HepG2 (cell line): Measurements from ENCODE around the gene CALD1. TPM values are rescaled to one million over a fixed set of nuclear protein-coding genes. Genes with fewer than 3 reads are reported as not detected.

Source experiments
- ARNT2 ChIP-seq: sonication (generic); formaldehyde crosslinking; IDR thresholded peaks from 2 replicates; pipeline ENCODE4 v1.8.0; 2022; ENCODE audit warnings: mild to moderate bottlenecking, low read depth, missing genetic modification reagents, moderate library complexity
- CAMTA2 ChIP-seq: sonication (generic); formaldehyde crosslinking; IDR thresholded peaks from 2 replicates; pipeline ENCODE4 v1.4.0; 2020; ENCODE audit warnings: mild to moderate bottlenecking, missing genetic modification reagents, borderline replicate concordance
- MAZ ChIP-seq, 2 experiments: sonication (generic) in 1 of 2; formaldehyde crosslinking in 1 of 2; IDR thresholded peaks; 2 replicates each; pipeline versions ENCODE4 v1.5.0 to v1.6.1; 2012 to 2020; ENCODE audit warnings: low read depth in 2 of 2, mild to moderate bottlenecking in 2 of 2, borderline replicate concordance in 1 of 2, improper control_type of control experiment in 1 of 2, low read length in 1 of 2, missing genetic modification reagents in 1 of 2, moderate library complexity in 1 of 2
- RXRB ChIP-seq: IDR thresholded peaks from 2 replicates; pipeline ENCODE4 v1.6.1; 2016; ENCODE audit warnings: borderline replicate concordance, missing genetic modification reagents, missing compliant biosample characterization
- SRSF4 ChIP-seq: fragments of 200-400 bp; formaldehyde crosslinking; IDR thresholded peaks from one replicate; pipeline ENCODE4 v1.6.1; 2018; ENCODE audit warnings: mild to moderate bottlenecking, low read depth, low read length, moderate library complexity; ENCODE audit not compliant: poor library complexity, severe bottlenecking
- ZNF136 ChIP-seq: sonication (generic); formaldehyde crosslinking; IDR thresholded peaks from 2 replicates; pipeline ENCODE4 v1.8.1; 2022; ENCODE audit warnings: low read depth, mild to moderate bottlenecking, moderate library complexity, missing genetic modification reagents
- ZNF160 ChIP-seq: sonication (generic); formaldehyde crosslinking; IDR thresholded peaks from 2 replicates; pipeline ENCODE4 v1.8.0; 2022; ENCODE audit warnings: mild to moderate bottlenecking, inconsistent platforms, missing genetic modification reagents
- ZNF572 ChIP-seq: sonication (generic); formaldehyde crosslinking; IDR thresholded peaks from 2 replicates; pipeline ENCODE4 v1.5.1; 2020; ENCODE audit warnings: mild to moderate bottlenecking, missing genetic modification reagents
- polyA plus RNA-seq, 8 experiments: library from polyadenylated mRNA; depleted of rRNA in 3 of 8; stranded (reverse) in 7 of 8; unstranded in 1 of 8; fragments of >200 nt; fragmentation: Illumina TruSeq in 4 of 8; extraction: Trizol in 4 of 8; gene quantifications; 2 replicates each; pipeline versions ENCODE4 v1.2.1 to v1.2.3, GENCODE V29; 2011 to 2016; ENCODE audit warnings: low read depth in 4 of 8, missing spikeins in 1 of 8, mixed read lengths in 1 of 8; ENCODE audit not compliant: insufficient read depth in 1 of 8
- total RNA-seq, 5 experiments: library from RNA; depleted of rRNA; stranded (reverse); fragments of >200 nt; fragmentation: Illumina TruSeq; extraction: Trizol; gene quantifications; 2 replicates each; pipeline ENCODE4 v1.2.3, GENCODE V29; 2016; ENCODE audit warnings: low read depth in 1 of 5
- TF ChIP-seq, protein P1 (sequence below): sonication (generic); formaldehyde crosslinking; IDR thresholded peaks from 2 replicates; pipeline ENCODE4 v1.4.0; 2020; ENCODE audit warnings: missing genetic modification reagents

Gene CALD1
- total and polyA plus RNA-seq, 2 of the 13 experiments (the other 11 are each of a cell fraction or from before 2014, with no cell fraction given), result 53.0 to 112 TPM

DNA sequence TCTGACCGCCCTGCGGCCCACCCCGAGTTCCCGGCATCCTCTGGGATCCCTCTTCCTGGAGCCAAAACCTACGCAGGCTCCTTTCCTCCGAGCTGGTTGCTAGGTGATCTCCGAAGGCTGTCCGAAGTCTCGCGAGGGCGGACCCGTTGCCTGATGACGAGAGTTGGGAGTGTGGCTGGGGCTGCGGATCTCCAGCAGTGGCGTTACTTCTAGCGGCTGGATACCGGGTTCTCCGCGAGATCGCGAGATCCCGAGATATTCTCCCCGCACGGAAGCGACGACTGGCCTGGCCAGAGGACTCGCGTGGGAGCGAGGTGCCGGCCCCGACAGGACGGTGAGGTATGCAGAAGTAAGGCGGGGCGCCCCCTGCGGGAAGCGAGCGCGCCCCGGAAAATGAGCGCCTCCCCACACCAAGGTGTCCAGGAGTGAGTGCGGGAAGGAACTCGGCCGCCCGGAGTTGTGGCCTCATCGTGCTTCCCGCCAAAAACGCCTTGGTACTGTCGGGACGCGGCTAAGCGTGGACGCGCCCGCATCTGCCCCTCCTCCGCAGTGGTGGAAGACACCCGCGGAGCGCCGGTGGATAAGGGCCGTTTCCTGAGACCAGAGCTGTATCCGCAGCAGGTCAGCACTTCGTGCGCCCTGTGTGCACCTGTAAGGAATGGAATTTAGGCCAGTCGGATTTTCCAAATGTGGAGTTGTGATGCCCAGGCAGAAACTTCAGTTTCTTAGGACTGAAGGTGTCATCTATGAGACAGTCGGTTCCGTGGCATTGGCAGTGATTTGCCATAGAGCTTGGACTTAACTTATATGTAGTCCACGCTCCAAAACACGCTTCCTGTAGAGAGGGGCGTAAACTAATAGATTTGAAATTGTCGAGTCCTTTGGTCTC lies 207.2 kb downstream of the CALD1 start, which contains the start of gene AGBL3 (continued):
- TF ChIP-seq ZNF572 (CRISPR knock-in tag), result no peak
- TF ChIP-seq ZNF160 (CRISPR knock-in tag), result no peak
- TF ChIP-seq, protein P1, sequence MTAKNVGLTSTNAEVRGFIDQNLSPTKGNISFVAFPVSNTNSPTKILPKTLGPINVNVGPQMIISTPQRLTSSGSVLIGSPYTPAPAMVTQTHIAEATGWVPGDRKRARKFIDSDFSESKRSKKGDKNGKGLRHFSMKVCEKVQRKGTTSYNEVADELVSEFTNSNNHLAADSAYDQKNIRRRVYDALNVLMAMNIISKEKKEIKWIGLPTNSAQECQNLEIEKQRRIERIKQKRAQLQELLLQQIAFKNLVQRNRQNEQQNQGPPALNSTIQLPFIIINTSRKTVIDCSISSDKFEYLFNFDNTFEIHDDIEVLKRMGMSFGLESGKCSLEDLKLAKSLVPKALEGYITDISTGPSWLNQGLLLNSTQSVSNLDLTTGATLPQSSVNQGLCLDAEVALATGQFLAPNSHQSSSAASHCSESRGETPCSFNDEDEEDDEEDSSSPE, result peak; percentile 98
- TF ChIP-seq ARNT2 (CRISPR knock-in tag), result peak; percentile 81
- peak; percentile 31; the same call in 1 of the 2 replicates for TF ChIP-seq ZNF136 (CRISPR knock-in tag)
- TF ChIP-seq SRSF4, result no peak
- TF ChIP-seq RXRB (CRISPR knock-in tag), result peak; percentile 11; the same call in 1 of the 2 replicates
- TF ChIP-seq MAZ (IDR thresholded peaks at IDR 0.05; ENCODE audit: borderline replicate concordance, low read depth, low read length), result 0 out of 2 replicates have a peak, but pooled peaks have one; percentile 20
- peak; percentile 85 for TF ChIP-seq MAZ (CRISPR knock-in tag; IDR thresholded peaks at IDR 0.05; ENCODE audit: low read depth)
- TF ChIP-seq CAMTA2 (CRISPR knock-in tag), result peak; percentile 8; the same call in 1 of the 2 replicates
